ENCODE data around the gene ZBTB39. TPM values are rescaled to one million over a fixed set of nuclear protein-coding genes. Genes with fewer than 3 reads are reported as not detected.
"Not testable (repeated sequence)": the region's sequence is repeated elsewhere in the genome, so short reads cannot be mapped to it uniquely, and the experiment has no call there.

The ZBTB39 gene
- polyA plus RNA-seq, 1 donor, result 4.6 TPM

DNA sequence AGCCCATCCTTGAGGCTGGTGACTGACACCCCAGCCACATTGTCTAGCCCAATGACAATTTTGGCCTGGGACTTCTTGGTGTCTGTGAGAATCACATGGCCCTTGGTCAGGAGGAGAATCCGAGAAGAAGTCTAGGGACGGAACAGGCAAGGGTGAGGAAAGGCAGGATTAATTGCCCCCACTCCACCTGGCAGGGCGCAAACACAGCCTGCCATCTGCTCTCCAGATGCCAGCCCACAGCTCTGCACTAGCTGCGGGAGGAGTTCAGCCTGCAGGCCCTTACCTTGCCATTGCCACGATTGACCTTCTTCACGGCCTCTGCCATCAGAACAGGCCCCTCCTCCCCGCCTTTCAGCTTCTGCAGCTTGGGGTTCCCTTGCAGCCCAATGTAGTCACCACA is 23.1 kb upstream of the ZBTB39 start:
- no peak for DNase-seq

DNA sequence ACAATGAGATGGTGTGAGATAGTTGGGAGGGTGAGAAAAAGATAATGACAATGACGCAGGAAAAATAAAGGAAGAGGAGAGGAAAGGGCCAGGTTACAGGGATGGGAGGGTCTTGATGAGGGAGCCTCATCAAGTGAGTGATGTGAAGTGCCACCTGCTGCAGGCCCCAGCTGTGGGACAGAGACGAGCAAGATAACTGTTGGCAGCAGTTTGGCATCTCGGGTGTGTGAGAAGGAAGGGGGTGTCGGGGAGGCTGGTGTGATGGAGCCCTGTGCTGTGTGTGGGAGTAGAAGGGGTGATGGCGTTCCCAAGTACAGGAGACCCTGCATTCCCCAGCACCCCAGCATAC is 21.4 kb upstream of the ZBTB39 start:
- DNase-seq, result no peak

DNA sequence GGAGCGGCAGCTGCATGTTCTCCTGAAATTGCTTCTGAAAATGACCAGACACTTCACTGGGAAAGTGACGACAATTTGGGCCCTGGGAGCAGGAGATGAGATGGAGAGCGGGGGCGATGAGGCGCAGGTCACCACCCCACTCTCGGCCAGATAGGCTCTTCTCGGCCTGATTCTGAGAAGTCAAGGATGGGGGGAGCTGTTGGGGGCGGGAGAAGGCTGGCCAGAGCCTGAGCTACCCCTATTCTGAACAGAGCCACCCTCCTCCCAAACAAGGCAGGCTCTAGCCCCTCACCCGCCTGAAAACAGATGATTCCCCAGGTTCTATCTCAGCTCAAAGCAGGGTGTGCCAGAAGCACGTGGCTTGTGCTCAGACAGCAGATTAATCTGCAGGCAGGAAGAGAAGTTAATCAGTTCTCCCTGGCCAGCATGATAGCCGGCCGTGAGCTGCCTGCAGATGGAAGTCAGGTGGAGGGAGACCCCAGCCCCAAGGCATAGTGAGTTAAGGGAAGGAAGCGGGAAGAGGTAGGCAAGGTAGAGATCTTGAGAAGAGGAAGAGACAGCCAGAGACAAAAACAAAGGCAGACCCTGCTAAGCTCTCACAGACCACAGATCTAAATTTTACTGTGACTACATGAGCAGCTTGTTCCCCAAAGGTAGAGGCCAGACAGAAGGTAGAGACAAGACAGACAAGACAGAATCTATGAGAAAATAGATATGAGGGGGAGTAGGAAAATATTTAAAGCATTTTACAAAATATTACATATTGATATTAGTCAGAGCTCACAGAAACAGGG is 20.9 kb upstream of the ZBTB39 start:
- no peak for DNase-seq

DNA sequence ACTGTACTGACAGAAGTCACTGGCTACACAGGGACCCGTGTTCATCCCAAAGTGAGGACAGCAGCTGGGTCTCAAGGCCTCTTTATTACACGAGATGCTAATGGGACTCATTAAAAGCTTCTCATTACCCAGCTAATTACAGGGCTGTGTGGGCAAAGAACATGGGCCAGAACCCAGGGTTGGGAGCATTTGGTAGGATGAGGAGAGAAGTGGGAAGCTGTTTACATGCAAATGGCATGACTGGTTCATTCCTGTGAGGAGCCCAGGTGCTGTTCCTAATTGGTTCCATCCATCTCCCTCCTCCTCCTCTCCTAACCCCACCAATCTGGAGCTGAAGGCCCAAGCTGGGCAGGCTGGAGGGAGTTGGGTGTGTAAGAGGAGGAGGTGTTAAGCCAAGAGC is 18.9 kb upstream of the ZBTB39 start:
- DNase-seq, result no peak

DNA sequence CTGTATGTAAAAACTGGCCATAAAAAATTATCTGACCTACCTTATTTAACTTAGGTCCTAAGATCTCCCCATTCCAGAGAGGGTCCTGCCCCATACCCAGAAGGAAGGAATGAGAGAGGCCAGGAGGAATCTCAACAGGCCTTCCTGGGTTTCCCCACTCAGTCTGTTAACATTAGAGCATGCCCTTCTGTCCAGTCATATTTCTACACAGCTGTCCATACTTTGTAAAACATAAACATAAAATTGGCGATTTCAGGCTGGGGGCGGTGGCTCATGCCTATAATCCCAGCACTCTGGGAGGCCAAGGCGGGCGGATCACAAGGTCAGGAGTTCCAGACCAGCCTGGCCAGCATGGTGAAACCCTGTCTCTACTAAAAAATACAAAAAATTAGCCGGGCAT is 16.0 kb upstream of the ZBTB39 start:
- not testable (repeated sequence) for DNase-seq

DNA sequence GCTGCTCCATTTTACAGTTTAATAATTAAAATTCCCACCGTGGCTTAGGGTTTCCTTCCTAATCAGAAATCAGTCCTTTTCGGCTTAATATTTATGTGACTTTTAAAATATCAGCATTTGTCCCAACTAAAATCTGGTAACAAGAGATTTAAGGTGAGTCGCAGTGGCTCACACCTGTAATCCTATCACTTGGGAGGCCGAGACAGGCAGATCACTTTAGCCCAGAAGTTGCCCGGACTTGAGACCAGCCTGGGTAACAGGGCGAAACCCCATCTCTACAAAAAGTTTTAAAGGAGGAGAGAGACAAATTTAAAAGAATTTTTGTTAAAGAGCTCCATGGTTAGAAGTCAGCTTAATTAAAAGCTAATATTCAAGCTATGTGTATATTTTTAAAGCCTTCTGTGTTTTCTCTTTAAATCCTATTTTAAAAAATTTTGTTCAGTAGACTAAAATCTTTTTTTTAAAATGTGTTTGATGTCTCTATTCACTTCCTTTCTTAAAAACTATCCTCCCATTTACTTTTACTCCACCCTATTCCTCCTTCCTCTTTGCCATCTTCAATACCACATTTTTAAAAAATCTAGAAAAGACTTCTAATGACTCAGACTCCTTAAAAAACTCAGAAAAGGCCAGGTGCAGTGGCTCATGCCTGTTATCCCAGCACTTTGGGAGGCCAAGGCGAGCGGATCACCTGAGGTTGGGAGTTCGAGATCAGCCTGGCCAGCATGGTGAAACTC is 13.8 kb upstream of the ZBTB39 start:
- no peak for DNase-seq

DNA sequence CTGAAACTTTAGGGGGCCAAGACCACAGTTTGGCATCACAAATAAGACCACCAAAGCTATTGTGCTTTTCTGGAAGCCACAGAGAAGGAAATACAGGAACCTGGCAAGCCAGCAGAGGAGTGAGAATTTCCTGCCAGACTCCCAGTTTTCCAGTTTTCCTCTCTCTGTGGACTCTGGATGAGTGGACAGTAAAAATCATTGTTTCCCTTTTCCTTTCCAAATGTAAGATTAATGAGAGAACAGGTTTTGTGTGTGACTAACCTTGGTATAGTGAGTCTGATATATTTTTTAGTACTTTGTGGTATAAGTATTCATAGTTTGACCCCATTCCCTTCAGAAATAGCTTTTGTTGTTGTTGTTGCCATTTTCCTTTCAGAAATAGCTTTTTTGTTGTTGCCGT is 12.6 kb upstream of the ZBTB39 start:
- no peak for DNase-seq

DNA sequence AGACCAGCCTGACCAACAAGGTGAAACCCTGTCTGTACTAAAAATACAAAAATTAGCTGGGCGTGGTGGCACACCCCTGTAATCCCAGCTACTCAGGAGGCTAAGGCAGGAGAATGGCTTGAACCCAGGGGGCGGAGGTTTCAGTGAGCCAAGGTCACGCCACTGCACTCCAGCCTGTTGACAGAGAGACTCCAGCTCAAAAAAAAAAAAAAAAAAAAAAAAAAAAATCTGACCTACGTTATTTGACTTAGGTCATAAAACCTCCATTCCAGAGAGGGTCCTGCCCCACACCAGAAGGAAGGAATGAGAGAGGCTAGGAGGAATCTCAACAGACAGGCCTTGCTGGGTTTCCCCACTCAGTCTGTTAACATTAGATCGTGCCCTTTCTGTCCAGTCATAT is 12.0 kb upstream of the ZBTB39 start:
- not testable (repeated sequence) for DNase-seq

DNA sequence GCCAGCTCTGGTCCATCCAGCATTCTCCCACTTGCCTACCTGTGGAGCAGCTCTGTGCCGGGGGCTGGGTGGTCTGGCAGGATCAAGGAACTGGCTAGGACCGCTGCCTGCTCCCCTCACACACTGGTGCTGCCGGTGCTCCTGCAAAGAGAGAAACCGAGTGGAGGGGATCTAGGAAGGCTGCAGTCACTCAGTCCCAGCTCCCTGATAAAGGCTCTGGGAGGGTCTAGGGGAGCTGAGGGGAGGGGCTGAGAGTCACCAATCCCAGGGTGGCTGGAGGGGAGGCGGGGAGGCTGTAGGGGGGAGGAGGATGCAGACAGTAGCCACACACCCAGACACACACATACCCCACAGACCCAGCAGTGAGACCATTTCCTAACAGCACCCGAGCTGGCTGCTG is 10.0 kb upstream of the ZBTB39 start, which contains the start of gene TAC3:
Gene TAC3, minus strand, starts transcription at position 182 of the 400 bp plus-strand sequence. CDS start 732 bp downstream, outside the sequence.
- DNase-seq, result no peak

DNA sequence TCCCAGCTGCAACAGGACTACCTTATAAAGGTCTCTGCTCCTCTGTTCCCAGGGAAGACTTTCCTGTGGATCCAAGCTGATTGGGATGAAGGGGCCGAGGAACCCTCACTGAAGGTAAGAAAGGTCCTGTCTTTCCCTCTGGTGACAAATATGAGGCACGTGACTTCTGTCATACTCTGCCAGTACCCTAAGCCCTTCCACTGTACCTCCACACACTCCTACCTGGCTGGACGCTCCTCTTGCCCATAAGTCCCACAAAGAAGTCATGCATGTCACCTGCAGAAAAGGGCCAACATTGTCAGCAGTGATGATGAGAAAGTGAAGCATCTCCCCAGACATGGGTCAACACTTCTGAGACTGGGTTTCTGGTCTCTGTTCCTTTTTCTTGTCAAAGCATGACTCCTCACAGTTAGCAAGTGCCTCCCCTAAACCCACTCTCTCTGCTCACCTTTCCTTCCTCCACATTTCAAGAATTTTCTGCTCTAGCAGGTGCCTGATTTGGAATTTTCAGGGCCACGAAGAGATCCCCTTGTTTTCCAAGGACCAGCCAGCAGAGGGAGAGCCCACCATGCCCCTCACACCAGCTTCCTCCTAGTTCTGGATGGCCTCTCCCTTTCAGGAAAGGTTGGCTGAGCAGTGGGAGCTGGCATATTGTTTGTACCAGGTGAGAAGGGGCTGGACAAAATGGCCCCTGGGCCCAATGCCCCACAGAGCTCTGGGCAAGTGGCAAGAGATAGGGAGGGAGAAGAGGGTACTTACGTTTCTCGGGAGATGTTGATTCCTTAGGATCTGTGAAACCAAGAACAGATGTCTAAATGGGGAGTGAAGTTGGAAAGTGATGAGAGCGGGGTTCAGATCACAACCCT is 6.5 kb upstream of the ZBTB39 start:
- DNase-seq, result no peak

DNA sequence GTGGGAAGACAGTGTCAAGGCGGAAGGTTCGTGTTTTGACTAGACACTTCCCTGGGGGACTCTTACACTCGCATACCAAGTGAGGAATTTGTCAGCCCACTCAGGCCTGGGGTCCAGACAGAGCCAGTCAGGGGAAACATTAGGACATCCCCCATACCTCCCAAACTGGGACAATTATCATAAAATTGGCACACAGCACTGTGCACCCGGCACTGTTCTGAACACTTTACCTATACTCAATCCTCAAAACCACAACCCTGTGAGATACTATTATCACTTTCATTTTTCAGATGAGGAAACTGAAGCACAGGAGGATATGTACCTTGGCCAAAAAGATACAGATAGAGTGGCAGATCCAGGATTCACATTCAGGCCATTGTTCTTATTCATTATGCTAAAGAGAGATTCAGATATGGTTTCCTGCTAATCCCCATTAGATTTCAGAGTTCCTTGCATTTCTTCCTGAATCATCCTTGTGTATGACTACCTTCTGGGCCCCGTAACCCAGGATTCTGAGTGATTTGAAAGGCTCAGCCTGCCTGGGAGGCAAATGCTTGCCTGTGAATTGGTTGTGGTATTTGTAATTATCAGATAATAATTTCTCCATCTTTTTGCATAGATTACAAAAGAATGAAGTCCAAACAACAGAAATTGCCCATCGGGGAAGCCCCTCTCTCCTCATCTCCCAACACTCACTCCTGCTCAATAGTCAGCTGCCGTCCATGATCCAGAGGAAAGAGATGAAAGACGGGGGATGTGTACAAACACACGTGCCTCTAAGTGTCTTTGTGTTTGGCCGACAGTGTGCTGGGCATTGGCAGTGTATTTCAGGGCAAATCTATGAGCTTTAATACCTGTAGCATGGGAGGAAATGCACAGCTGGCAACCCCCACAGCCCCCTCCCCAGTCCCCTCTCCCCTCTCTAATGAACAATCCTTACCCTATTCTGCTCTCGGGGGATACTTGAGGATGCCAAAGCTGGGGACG is 5.4 kb upstream of the ZBTB39 start:
- no peak for DNase-seq

DNA sequence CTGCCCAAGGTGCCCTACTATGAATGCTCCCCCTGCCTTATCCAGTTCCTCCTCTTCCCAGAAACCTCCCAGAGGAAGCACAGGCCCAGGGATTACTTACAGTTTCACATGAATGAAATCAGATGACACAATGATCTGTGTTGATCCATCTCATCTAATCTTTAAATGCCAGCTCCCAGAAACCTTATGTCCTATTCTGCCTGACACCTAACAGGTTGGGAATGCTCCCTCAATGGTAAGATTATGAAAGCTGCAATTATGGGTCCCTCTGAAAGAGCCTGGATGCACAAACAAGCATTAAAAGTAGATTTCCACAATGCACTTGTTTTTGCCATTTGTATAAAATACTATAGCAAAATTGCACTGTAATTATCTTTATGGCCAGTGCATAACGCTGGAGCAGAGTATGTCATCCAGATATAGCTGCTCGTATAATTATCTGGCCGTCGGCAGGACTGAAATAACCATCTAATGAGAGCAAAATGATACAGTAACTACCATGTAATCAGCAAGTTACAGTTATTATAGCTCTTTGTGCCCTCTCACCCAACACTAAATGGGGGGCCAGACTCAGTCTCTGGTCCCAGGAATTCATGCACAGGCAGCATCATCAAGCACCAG is 4.4 kb upstream of the ZBTB39 start:
- DNase-seq, result no peak

DNA sequence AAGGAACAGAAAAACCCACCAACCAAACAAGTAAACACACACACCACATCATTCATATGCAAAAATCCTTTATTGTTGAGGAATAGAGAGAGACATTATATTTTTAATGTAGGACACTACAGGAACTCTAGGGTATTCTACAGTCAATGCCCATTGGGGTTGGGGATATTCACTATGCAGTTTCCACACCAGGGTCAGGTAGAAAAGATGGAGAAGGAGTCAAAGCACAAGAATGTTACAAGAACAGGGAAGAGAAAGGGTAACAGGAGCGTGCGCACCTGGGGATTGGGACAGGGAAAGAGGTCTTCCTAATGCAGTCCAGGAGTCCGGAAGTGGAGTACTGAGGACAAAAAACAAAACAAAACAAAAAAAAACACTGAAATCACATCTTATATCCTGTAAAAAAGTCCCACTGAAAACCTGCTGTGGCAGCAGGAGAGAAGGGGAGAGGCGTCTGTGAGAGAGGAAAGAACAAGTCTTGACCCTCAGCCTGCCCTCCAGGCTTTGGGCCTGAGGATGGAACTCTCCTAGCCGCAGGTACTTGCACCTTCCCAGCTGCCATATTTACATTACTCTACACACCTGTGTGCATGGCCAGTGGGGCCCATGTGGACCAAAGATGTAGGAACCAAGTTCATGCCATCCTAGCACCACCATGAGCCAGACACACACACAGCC is 3.7 kb upstream of the ZBTB39 start:
- DNase-seq, result no peak

DNA sequence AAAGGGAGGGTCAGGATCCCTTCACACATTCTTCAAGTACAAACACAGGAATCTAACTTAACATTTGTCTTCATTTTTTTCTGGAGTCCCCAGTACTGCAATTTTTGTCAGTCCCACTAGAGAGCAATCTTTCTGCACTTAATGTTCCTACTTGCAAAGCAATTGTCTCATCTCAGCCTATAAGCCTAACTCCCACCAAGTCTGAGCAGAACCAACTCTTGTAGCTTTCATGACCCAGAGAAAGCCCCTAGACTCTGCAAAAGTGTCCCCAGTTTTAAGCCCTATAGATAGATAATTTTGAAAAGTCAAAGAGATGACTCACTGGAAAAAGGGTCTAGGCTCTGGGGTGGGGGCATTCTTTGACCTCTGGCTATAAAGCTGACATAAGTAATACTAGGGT is 1.8 kb upstream of the ZBTB39 start:
- peak; percentile 40 for DNase-seq

DNA sequence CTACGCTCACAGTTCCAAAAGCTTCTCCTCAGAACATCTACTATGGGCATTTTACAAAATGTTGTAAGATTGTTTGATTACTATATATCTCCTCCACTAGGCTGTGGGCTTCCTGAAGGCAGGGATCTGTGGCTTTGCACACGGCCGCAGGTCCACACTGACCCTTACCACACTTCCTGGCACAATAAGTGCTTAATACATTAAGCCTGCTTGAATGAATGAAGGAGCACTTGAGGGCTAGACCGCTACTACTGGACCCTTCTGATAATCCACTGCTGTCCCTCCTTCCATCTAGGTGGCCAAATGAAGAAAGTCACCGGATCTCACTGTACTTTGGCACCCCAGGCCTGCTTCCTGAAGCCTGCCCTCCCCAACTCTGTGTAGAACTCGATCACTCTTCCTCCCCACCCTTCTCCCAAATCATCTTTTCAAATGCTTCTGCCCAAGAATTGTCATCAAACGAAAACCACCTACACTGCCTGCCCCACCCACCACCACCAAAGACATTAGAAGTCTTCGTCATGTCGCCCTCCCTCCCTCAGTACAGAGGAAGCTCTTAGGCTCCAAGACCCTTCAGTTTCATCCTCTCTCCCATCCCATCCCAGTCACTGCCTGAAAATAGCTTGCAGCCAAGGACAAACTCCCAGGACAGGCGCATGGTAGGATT is 596 bp upstream of the ZBTB39 start:
- DNase-seq, result no peak

DNA sequence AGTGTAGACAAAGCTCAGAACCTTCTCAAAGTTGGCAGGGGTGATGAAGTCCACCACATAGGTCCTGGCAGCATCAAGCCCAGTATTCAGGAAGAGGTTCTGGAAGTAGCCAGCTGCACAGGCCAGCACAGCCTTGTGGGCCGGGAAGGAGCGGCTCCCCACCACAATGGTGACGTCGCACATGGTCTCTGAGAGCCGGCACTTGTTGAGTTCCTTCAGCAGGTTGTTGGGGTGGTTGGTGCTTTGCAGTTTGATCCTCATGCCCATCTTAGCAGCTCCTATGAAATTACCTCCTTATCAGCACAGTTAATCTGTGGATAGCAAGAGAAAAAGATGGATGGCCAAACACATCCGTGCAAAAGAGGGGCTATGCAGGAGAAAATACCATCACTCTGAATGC is 1.7 kb downstream of the ZBTB39 start:
- no peak for DNase-seq

DNA sequence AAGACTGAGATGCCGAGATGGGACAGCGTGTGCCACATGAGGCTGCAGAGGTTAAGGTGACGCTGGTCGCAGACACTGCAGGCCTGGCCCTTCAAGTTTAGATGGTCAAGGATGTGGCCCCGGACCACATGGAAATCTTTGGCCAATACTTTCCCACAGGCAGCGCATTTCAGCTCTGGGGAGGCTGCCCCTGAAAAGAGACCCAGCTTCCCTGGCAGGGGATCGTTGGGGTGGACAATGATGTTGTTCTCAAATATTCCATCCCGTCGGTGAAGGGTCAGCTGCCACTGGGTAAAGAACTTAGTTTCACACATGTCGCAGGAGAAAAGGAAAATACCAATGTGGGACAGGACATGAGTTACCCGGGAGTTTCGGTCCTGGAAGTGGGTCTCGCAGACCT is 3.0 kb downstream of the ZBTB39 start:
- no peak for DNase-seq

DNA sequence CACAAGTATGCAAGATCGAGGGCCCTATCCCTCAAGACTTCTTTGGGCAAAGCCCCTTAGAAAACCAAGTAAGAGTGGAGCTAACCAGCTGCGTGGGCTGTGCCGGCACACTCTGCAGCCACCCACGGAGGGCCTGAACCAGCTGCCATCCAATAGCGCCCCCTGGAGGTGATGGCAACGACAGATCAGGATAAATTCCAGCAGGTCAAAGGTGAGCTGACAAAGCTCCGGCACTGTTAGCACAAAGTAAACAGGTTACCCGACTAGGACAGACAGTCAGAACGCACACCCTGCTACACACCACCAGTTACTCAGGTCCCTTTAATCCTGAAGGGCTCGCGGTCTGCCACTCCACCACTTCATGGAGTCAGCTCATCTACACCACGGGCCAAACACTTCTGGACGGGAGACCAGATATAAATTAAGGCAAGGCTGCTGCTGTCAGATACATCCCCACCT is 4.9 kb downstream of the ZBTB39 start:
- no peak for DNase-seq

DNA sequence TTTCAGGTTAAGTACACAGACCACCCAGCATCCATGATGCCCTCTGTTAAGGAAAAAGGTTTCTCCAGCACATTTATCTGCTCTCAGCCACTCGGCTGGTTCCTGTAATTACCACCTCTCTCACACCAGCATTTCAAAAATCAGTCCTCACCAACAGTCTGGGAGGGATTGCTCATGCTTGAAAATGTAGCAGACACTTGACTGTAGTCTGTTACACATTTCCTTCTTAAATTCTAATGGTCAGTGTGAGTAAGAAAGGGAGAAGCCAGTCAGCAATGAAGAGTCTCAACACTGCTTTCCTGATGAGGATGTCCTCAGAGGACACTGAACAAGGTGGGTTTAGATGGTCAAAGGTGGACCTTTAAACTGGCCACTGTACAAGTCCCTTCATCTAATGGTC is 6.0 kb downstream of the ZBTB39 start:
- no peak for DNase-seq

DNA sequence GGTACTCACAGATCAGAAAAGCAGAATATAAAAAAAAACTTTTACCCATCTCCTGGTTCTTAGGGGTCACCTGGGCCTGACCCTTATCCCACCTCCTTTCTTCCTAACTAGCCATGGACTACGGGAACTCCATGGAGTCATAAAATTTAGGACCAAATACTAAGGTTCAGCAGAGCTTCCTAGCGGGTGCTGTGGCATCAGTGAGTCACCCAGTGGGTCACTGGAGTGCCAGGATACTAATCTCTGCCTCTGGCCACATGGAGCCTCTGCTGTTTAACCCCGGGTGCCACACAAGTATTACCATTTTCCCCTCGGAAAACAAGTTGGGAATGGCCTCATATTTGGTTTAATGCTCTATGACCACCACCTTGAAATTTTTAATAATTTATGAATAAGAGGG is 6.9 kb downstream of the ZBTB39 start:
- no peak for DNase-seq
